Measurements from ENCODE around the gene BORCS5. TPM values are rescaled to one million over a fixed set of nuclear protein-coding genes. Genes with fewer than 3 reads are reported as not detected.

The BORCS5 gene
- total RNA-seq, 1 experiment from 2014 or later = 8.1 TPM

DNA sequence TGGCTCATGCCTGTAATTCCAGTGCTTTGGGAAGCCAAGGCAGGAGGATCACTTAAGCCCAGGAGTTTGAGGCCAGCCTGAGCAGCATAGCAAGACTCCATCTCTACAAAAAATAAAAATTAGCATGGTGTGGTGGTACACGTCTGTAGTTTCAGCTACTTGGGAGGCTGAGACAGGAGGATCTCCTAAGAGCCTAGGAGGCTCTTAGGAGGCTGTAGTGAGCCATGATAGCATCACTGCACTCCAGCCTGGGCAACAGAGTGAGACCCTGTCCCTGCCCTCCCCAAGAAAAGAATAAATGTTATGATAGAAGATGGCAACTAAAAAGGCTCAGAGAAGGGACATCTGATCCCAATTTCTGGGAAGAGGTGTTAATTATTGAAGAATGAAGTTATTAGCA lies 3.6 kb upstream of the BORCS5 start:
- DNase-seq (ENCODE audit: low spot score) = no peak

DNA sequence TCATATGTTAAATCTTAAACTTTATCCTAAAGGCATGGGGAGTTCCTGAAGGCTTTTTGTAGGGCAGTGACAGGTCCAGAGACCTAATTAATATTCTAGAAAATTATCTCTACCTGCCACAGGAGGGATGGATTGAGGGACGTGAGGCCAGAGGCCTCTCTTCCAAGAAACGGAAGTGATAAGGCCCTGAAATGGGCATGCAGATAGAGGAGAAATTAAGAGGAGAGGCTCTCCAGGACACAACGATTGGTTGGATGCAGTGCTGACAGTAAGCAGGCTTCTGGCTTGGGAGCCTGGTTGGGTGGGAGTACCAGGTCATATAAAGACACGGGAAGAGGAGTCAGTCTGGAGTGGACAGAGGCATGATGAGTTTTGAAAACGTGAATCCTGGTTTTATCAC lies 3.1 kb upstream of the BORCS5 start:
- no peak for DNase-seq (ENCODE audit: low spot score)

DNA sequence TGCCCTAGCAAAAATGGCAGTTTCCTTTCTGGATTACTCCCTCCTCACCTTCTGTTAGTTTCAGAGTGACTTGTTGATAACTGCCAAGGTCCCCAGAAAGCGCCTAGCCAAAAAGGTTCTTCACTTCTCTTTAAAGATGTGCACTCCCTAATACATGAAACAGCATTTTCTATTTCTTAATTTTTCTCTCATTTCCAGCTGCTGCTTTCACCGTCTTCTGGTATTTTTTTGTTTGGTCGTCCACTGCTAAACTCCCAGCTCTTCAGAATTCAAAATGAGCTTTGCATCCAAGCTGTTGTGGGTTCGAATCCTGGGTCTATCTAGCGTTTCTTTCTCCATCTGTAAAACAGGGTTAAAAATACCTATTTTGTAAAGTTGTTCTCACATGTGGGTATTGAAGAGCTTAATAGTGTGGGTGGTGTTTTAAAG lies 397 bp upstream of the BORCS5 start:
- DNase-seq (ENCODE audit: low spot score) = no peak

DNA sequence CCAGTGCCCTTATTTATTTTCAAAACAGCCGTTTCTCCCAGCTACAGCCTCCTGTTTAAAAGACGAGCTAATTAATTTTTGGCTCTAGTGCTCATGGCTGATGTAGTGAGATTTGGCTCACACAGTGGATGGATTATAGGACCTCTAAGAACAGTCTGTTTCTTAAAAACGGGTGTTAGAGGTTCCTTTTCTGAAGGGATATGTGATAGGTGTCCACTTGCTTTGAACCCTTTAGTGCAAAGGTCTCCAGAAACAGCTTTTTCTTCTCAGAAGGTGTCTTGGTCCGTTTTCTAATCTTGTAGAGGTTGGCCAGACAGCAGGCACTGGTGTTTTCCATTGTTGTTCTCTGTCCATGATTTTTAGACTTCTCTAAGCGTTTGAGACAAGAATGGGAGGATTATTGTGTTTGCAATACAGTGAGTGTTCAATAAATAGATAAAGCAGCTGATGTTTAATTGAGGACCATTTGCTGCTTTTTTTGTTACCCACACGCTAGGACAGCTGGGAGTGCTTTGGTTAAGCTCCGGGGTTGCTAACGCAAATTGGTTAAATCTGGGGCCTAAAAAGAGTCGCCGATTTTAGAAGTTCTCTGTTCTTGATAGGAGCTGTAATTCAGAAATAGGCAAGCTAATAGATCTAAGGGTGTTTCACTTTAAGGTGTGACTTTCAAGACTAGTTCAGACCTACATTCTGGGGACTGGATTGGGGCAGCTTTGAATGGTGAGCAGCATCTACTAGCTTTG lies 1.0 kb downstream of the BORCS5 start:
- DNase-seq (ENCODE audit: low spot score) = no peak

DNA sequence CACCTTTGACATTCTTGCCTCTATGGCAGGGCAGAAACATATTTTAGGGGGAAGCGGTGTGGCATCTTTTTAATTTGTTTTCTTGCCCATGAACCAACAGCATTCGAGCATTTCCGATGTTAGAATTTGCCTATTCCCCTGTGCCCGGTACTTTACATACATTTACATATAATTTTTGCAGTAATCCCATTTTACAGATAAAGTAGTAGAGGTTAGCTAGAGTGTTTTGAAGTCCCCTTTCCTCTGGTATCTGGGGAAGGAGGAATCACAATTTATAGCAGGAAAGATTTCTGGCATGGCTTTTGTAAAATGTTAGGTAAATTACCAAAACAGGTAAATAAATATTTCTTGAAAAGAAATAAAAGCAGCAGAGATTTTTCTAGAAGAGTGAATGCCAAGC lies 1.6 kb downstream of the BORCS5 start:
- no peak for DNase-seq (ENCODE audit: low spot score)

DNA sequence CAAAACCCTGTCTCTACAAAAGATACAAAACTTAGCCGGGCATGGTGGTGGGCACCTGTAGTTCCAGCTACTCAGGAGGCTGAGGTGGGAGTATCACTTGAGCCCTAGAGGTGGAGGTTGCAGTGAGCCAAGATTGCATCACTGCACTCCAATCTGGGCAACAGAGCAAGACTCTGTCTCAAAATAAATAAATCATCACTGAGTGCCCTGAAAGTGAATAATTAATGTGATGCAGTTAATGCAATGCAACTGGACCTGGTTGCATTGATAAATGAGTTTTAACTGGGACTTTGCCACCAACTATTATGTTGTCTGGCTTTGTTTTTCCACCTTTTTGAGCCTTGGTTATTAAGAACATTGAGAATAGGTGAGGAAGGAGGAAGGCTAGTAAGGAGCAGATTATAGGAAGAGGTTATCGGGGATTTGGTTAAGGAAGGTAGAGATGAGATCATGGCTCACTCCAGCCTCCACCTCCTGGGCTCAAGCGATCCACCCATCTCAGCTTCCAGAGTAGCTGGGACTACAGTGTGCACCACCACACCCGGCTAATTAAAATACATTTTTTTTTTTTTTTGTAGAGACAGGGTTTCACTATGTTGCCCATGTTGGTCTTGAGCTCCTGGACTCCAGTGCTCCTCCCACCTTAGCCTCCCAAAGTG lies 8.0 kb downstream of the BORCS5 start:
- no peak for DNase-seq (ENCODE audit: low spot score)

DNA sequence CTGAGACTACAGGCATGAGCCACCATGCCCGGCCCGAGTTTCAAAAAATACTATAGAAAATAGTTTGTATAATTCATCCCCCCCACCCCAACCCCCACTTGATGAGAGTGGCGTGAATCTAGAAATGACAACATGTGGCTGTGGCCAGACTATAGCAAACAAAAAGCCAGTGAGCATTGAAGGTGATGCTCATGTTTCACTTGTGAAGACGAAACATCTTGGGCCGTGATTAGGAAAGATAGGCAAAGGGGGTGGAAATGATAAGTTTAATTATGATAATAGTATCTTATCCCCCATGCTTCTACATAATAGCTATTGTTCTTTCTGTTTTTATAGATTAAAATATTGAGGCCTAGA lies 8.5 kb downstream of the BORCS5 start:
- no peak for DNase-seq (ENCODE audit: low spot score)

DNA sequence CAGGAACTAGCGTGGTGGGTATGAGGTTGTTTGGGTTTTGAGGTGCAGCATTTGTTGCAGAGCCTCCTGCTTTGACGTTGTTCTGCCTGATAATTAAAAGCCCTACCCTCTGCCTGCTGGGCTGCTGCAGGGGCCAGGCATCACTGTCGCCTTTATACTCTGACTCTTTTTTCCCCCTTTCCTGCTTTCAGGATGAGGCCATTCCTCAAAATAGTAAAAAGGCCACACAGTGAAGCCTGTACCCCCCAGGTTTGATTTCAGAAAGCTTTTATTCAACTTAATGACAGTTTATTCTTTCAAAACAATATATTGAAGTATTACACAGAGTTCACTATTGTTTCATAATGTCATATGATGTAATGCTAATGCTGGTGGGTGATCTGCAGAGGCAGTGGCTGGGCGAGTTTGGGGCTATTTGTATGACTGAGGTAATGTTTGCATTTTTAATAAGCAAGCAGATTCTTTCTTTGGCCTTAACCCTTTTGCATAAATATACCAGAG lies 9.1 kb downstream of the BORCS5 start:
- no peak for DNase-seq (ENCODE audit: low spot score)

DNA sequence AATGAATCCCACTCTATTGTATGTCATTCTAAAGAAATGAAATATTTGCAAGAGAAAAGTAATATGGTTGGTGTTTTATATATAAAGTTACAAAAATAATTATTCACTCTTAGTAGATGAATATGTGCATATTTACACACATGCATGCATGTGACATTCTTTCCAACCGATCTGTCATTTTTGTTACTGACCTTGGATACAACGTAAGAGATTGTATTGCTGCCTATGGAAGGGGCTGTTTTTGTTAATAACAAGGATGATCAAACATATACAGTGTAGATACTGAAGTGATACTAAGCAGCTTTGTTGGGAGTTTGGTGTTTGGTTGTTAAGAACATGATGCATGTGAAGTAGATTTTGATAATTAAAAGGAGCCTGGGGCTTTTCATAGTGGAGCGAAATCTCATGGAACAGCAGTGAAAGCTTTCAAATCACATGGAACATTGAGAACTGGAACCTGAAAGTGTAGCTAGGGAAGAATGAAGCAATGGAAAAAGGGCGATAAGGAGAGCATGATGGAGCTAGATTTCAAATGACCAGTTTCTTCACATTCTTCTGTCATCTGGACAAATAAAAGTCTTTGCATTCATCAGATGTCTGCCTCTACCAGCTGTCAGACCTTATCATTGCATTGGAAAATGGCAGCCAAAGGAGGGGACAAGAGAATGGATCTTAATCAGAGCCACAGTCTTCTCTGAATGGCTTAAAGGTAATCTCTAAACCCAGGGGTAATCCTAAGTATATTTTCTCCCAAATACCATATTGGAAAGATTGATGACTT lies 10.0 kb downstream of the BORCS5 start:
- DNase-seq (ENCODE audit: low spot score) = no peak

DNA sequence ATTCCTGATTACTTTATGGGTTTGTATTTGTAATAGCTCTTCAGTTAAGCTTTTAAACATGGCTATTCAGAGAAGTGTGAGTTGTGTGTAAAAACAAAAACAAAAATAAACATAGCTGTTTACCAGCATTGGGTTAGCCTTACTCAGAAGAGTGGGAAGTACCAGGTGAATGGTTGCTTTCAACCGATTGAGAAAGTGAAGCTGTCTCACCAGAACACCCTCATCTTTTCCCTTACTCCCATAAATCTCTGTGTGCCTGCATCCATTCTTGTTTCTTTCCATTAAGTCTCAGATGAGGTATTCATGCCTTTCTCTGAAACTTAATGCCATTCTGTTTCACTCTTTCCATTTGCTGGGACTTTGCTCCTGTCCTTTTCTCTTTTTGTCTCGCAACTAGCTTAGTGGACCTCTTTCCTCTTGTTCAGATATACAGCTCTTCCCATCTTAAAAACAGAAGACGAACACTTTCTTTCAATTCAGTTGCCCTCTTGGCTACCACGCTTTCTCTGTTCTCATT lies 10.7 kb downstream of the BORCS5 start:
- DNase-seq (ENCODE audit: low spot score) = no peak

DNA sequence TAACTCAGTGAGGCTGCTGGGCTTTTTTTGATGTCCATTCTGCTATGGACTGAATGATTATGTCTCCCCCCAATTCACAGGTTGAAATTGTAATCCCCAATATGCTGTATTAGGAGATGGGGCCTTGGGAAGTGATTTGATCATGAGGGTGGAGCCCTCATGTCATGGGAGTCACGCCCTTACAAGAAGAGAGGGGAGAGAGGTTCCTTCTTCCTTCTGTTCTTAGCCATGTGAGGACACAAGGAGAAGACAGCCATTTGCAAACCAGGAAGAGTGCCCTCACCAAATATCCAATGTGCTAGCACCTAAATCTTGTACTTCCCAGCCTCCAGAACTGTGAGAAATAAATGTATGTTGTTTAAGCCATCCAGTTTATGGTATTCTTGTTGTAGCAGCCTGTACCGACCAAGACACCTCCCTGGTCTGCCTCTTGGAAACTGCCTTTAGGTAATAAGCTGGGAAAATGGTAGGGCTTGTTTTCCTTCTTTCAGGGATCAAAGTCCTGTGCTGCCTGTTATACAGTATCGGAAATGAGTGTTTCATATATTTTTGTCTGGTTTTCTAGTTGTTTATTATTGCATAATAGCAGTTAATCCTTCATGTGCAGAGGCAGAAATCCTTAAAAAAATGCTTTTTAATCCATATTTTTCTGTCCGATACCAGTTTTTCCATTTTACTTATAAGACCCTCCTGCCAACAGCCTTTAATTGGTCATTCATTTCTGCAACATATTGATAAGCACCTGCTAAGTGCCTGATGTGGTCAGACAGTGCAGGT lies 16.3 kb downstream of the BORCS5 start:
- DNase-seq (ENCODE audit: low spot score) = no peak

DNA sequence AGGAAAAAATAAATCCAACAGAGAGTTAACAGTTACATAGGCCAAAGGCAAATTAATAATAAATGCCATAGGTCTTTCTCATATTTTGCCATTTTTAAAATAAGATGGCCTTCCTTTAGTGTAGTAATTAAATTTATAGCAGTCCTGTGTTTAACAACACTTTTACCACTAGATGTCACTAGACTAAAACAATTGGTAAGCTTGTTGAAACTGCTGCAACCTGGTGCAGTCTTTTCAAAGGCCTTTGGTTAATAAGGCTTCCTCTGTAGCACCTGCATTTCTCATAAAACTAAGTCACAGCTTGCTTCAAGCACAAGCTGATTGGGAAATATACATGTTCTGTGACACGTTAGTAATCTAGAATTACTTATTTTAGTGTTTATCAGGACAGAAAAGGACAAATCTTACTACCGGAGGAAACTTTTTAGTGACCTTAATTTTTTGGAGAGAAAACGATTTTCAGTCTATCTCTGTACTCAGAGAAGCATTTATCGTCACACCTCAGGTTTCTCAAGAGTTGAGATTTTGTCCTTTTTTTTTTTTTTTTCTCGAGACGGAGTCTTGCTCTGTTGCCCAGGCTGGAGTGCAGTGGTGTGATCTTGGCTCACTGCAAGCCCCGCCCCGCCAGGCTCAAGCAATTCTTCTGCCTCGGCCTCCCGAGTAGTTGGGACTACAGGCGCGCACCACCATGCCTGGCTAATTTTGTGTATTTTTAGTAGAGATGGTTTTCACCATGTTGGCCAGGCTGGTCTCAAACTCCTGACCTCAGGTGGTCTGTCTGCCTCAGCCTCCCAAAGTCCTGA lies 20.0 kb downstream of the BORCS5 start:
- DNase-seq (ENCODE audit: low spot score) = peak; percentile 85

DNA sequence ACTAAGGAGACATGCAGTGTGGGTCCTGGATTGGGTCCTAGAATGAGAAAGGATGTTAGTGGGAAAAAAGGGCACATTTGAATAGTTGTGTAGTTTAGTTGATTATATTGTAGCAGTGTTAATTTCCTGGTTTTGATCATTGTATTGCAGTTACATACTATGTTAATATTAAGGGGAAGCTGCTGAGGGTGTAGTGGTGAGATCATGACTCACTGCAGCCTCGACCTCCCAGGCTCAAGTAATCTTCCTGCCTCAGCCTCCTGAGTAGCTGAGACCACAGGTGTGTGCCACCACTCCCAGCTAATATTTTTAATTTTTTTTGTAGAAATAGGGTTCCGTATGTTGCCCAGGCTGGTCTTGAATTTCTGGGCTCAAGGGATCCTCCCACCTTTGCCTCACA lies 21.7 kb downstream of the BORCS5 start:
- no peak for DNase-seq (ENCODE audit: low spot score)

DNA sequence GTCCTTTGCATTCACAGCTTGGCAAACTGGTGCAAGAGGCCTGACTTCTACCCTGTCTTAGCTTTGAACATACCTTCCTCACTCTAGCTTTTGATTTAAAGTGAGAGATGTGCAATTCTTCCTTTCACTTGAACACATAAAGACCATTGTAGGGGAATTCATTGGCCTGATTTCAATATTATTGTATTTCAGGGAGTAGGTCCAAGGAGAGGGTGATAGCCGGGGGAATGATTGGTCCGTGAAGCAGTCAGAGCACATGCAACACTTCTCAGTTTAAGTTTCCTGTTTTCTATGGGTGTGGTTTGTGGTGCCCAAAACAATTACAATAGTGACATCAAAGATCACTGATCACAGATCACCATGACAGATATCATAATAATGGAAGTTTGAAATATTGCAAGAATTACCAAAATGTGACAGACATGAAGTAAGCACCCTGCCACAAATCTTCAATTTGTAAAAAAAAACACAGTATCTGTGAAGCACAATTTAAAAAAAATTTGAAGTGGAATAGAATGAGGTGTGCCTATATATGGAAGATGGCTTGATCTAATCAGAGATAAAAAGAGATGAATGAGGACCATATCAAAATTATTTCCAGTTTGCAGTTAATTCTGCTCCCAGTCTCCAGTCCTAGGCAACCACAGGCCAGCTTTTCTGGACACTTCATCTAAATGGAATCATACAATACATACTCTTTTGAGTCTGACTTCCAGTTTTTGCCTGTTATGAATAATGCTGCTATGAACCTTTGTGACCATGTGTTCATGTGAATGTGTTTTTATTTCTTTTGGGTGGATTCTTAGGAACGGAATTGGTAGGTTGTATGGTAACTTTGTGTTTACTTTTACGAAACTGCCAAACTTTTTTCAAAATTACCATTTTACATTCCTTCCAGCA lies 23.2 kb downstream of the BORCS5 start:
- DNase-seq (ENCODE audit: low spot score) = no peak

DNA sequence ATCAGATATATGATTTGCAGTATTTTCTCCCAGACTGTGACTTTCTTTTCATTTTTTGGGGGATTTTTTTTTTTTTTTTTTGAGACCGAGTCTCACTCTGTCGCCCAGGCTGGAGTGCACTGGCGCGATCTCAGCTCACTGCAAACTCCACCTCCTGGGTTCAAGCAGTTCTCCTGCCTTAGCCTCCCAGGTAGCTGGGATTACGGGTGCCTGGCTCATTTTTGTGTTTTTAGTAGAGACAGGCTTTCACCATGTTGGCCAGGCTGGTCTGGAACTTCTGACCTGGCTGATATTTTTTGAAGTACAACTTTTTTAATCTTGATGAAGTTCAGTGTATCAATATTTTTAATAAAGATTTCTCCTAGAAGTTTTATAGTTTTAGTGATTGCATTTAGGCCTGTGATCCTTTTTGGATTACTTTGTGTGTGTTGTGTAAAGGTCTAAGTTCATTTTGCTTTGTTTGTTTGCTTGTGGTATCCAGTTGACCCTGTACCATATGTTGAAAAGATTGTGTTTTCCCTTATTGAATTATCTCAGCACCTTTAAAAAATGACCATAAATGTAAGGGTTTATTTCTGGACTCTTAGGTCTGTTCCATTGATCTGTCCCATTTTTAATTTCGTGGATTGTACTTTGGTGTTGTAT lies 24.2 kb downstream of the BORCS5 start:
- DNase-seq (ENCODE audit: low spot score) = no peak

DNA sequence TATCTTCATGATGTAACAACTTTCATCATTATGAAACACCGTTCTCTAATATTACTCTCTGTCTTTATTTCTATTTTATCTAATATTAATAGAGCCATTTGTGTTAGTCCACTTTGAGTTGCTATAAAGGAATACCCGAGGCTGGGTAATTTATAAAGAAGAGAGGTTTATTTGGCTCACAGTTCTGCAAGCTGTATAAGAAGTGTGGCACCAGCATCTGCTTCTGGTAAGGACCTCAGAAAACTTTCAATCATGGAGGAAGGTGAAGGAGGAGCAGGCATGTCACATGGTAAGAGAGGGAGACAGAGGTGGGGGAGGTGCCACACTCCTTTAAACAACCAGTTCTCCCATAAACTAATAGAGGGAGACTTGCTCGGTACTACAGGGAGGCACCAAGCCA lies 25.1 kb downstream of the BORCS5 start:
- DNase-seq (ENCODE audit: low spot score) = no peak

DNA sequence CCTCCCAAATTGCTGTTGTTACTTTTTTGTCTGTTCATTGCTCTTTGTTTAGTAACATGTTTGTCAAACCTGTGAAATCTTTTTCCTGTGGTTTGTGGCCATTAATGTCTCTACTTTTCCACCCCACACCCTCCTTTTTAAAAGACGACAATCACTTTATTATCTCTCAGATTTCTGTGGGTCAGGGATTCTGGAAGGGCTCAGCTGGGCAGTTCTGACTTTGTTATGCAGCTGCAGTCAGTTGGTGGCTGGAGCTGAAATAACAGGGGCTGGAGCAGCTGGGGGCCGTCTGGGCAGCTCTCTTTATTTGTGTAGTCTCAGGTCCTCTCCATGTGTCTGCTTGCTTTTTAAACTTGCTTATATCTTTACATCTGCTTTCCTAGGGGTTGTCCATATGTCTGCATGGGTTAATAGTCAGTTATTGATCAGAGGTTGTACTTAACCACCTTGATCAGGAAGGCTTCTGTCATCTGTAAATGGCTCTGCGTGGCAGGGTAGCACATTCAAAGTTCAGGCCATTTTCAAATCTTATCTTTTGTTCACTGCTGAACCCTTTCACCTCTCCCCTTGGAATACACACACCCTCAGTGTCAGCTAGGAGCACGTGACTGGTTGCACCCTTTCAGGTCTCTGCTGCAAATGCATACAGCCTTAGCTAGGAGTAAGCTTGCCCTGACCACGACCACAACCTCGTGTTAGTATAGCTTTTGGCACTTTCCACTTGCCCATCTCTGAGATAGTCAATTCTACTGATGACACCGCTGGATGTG lies 27.9 kb downstream of the BORCS5 start:
- DNase-seq (ENCODE audit: low spot score) = no peak

DNA sequence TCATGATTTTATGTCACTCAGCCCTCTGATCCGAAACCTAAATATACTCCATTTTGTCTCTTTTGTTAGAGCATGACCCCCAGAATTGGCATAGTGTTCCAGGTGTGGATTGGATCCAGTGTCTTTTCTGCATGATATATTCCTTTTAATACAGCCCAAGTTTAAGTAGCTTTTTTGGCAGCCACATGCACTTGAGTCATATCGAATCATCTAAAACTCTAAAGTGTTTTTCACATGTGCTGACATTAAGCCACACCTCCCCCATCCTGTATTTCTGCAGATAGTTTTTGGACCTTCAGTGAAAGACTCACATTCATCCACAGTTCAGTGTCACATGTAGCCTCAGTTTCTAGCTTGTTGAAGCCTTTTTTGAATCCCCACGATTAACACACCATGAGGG lies 30.6 kb downstream of the BORCS5 start:
- DNase-seq (ENCODE audit: low spot score) = no peak

DNA sequence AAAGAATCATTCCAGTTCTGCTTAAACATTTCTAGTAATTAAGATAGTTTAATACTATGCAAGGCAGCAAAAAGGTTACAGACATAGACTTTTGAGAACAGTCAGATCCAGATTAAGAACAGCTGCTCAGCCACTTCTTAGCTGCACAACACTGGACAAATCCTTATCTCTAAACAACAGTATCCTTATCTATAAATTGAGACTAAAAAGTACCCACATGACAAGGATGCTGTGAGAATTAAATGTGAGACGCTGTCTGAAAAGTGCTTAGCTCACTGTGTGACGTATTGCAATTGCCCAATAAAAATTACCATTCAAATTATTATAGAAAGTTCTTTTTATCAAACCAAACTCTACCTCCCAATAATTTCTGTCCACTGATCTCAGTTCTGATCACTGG lies 35.5 kb downstream of the BORCS5 start:
- no peak for DNase-seq (ENCODE audit: low spot score)
